HG03066 (cell line): ENCODE measurements around the gene RETNLB.

ENCODE experiments used
- ATAC-seq: cut with Tn5 transposase; IDR thresholded peaks from one replicate; pipeline ENCODE4 v1.9.1; 2021; ENCODE audit warnings: low read depth; ENCODE audit not compliant: unreplicated experiment

The RETNLB gene, protein sequence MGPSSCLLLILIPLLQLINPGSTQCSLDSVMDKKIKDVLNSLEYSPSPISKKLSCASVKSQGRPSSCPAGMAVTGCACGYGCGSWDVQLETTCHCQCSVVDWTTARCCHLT

GRCh38 chr3:108757404-108757982, at the start of gene RETNLB:
TSS of gene RETNLB (minus strand) at chr3:108757410. CDS start at chr3:108757185, 225 bp downstream.
- no peak for ATAC-seq

- ATAC-seq = no peak
Measured at GRCh38 chr3:108806316-108806715, 49.1 kb upstream of the RETNLB start.

GRCh38 chr3:108804966-108805365, 47.8 kb upstream of the RETNLB start:
- ATAC-seq = no peak

- ATAC-seq = no peak
Measured at GRCh38 chr3:108804437-108804836, 47.2 kb upstream of the RETNLB start.

GRCh38 chr3:108791473-108791872, 34.3 kb upstream of the RETNLB start:
- ATAC-seq = no peak

- no peak for ATAC-seq
Measured at GRCh38 chr3:108780235-108780634, 23.0 kb upstream of the RETNLB start.

GRCh38 chr3:108779496-108779895, 22.3 kb upstream of the RETNLB start:
- ATAC-seq = no peak

GRCh38 chr3:108775649-108776048, 18.4 kb upstream of the RETNLB start:
- no peak for ATAC-seq

DNA sequence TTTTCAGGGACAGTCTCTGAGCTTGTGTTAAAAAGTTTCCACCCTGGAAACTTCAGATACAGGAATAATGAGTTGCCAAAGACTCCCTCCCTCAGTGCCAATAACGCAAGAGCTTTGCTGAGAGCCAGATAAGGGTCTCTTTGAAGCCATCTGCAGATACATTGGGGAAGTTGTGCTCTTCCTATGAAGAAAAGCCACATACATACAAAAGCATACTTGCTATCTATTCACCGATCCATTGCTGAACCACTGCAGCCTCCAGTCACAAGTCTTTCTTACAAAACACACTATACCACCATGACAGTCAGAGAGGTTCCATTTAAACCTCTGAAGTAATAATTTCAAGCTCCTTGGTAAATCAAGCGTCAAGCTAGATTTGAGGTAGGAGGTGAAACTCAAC, 10.0 kb upstream of the RETNLB start:
- ATAC-seq = no peak

- ATAC-seq = no peak
Measured at GRCh38 chr3:108755686-108756085, 1.5 kb downstream of the RETNLB start.

- no peak for ATAC-seq
Measured at GRCh38 chr3:108744762-108745161, 12.4 kb downstream of the RETNLB start.

DNA sequence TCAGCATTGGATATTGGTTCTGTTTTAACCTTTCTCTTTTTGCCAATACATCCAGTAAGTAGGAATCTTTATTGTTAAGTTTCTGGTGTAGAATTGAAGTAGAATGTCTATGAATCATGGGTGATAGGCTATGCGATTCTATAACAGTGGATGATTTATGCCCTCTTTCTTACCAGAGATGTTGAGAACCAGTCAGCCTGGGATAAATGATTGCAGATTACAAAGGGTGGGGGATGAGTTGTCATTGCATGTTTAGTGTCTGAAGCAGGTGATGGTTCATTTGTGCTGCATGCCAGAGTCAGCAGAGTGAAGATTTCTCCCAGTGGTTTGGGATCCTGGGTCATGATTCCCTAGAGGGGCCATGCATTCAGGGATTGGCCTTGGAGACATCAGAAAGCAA, 14.3 kb downstream of the RETNLB start:
- ATAC-seq = no peak

DNA sequence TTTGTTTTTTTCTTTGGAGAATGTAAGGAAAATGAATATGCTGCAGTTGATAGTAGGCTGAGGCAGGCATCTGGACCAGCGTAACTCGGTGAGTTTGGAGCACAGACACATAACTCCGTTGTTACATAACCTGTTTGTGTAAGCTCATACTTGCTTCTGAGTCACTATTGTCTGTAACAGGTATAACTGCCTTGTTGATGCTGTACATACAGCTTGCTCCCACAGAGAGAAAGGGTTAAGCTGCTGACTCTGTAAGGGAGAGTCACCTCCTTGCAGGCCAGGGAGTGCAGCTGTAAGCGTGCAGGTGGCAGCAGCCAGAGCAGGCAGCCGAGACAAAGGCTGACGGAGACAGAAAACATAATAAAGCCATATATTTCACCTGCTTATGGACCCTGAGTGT, 20.4 kb downstream of the RETNLB start:
- no peak for ATAC-seq

GRCh38 chr3:108728934-108729333, 28.3 kb downstream of the RETNLB start:
- ATAC-seq = no peak

DNA sequence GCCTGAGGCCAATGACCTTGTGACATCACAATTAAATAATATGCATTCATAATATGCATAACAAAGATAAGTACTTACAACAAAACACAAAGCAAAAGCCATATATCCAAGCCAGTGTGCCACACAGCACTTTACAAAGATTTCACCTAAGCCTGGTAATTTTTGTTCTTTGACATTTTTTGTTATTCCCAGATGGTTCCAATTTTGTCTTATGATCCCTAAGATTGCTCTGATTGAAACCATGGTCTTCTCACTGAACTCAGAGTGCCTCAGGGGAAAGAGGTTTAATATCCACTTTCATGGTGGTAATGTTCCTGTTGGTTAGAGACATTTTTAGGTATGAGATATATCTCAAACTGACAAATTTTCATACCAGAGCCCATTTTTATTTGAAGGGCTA, 29.1 kb downstream of the RETNLB start:
- no peak for ATAC-seq

DNA sequence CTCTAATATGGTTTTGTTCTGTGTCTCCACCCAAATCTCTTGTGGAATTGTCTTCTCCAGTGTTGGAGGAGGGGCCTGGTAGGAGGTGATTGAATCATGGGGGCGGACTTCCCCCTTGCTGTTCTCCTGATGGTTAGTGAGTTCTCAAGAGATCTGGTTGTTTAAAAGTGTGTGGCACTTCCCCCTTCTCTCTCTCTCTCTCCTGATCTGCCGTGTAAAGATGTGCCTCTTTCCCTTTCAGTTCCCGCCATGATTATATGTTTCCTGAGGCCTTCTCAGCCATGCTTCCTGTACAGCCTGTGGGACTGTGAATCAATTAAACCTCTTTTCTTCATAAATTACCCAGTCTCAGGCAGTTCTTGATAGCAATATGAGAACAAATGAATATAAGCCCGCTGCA, 33.1 kb downstream of the RETNLB start:
- ATAC-seq = no peak

- no peak for ATAC-seq
Measured at GRCh38 chr3:108722724-108723123, 34.5 kb downstream of the RETNLB start.

DNA sequence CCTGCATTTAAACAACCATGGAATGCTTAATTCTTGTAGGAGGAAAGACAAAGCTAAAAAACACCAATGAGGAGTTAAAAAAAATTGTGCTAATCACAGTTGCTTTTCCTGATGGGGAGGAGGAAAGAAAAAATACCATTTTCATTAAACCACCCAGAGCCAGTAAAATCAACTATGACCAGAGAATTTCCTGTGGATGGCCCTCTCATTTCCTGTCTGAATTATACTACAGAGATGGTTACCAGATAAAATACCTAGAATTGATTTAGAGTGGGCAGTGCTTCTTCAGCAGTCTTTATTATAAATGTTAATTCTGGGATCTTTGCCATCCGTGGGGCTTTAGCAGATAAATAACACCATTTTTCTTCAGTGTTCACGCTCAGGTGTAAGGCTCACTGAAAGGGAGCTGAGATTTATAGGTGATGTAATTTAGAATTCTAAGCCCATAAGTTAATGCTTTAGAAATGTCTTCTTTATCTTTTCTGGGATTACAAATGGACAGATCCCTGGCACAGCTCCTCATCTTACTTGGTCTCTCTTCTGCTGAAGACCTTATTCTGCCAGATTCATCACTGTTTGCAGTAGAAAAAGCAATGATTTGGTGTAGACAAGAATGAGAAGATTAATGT, 37.9 kb downstream of the RETNLB start:
- no peak for ATAC-seq

GRCh38 chr3:108718454-108718853, 38.8 kb downstream of the RETNLB start:
- no peak for ATAC-seq

DNA sequence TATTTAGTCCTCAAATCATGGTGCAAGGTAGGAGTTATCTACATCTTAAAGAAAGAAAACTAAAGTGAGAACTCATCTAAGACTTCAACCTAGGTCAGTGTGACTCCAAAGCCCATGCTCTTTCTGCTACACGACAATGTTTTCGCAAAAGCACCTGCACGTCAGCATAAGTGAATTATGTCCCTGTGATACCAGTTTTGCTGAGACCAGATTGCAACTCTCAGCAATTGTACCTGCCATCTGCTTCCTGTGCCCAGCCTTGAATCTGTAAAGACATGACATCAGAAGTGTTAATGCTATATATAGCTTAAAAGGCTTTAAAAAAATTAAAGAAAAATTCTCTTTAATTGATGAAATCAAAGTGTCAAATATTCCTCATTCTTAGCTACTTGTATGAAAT, 43.4 kb downstream of the RETNLB start:
- no peak for ATAC-seq

- ATAC-seq = no peak
Measured at GRCh38 chr3:108713009-108713516, 44.1 kb downstream of the RETNLB start.
